Measurements from ENCODE around the gene RFLNA. TPM values are rescaled to one million over a fixed set of nuclear protein-coding genes. Genes with fewer than 3 reads are reported as not detected.
A peak's percentile ranks its signal among the peaks of the same experiment; 100 is the strongest.

The RFLNA gene
- total RNA-seq, 2 donors from 2014 or later, result 5.4 to 13.7 TPM

GRCh38 chr12:124347805-124348658 lies 53.1 kb downstream of the RFLNA start:
- Histone ChIP-seq H3K36me3 (peaks cover 16 to 71% of the 10 kb centered on the region in 2 donors), H3K27ac (no peak overlapping the region), H3K4me3 (no peak overlapping the region), H3K4me1 (replicated peaks) (peaks cover 6% of the 10 kb centered on the region), H3K9me3 (no peaks in the 10 kb centered on the region), H3K27me3 (replicated peaks; ENCODE audit: insufficient read depth) (no peaks in the 10 kb centered on the region)
- 63% methylated on average over 34 of the region's 34 CpGs for WGBS
- TF ChIP-seq POLR2A (IDR thresholded peaks at IDR 0.05), result no peak
- TF ChIP-seq CTCF (IDR thresholded peaks at IDR 0.05), result peak; percentile 15 to 60 (median 53)
- TF ChIP-seq POLR2AphosphoS5 (IDR thresholded peaks at IDR 0.05), result no peak
- DNase-seq (ENCODE audit: low spot score), result peak; percentile 33
- intact Hi-C loops (cut with DNase I), result no loop called here

GRCh38 chr12:124348659-124349380 lies 53.9 kb downstream of the RFLNA start:
- no peak for DNase-seq (ENCODE audit: low spot score)
- TF ChIP-seq POLR2A (IDR thresholded peaks at IDR 0.05), result no peak
- no peak for TF ChIP-seq CTCF (IDR thresholded peaks at IDR 0.05)
- TF ChIP-seq POLR2AphosphoS5 (IDR thresholded peaks at IDR 0.05), result no peak
- Histone ChIP-seq H3K9me3 (no peaks in the 10 kb centered on the region), H3K4me1 (replicated peaks) (peaks cover 6% of the 10 kb centered on the region), H3K27me3 (replicated peaks; ENCODE audit: insufficient read depth) (no peaks in the 10 kb centered on the region), H3K36me3 (peaks cover 16 to 67% of the 10 kb centered on the region in 2 donors), H3K27ac (no peak overlapping the region), H3K4me3 (no peak overlapping the region)
- intact Hi-C loops (cut with DNase I), result no loop called here
- 88% methylated on average over 32 of the region's 32 CpGs for WGBS

- Histone ChIP-seq H3K9me3 (no peaks in the 10 kb centered on the region), H3K27ac (no peak overlapping the region), H3K4me1 (replicated peaks) (peaks cover 6% of the 10 kb centered on the region), H3K4me3 (no peak overlapping the region), H3K36me3 (peaks cover 18 to 62% of the 10 kb centered on the region in 2 donors), H3K27me3 (replicated peaks; ENCODE audit: insufficient read depth) (no peaks in the 10 kb centered on the region)
- DNase-seq (ENCODE audit: low spot score), result no peak
- TF ChIP-seq CTCF (IDR thresholded peaks at IDR 0.05) (no peak), POLR2A (IDR thresholded peaks at IDR 0.05) (no peak)
- WGBS, result 95% methylated on average over 18 of the region's 18 CpGs
- intact Hi-C loops (cut with DNase I), result no loop called here
These were observed 55.6 kb downstream of the RFLNA start for GRCh38 chr12:124350491-124350890.

- TF ChIP-seq POLR2AphosphoS5 (IDR thresholded peaks at IDR 0.05), result no peak
- TF ChIP-seq CTCF (IDR thresholded peaks at IDR 0.05), result no peak
- no peak for TF ChIP-seq POLR2A (IDR thresholded peaks at IDR 0.05)
- no peak overlapping the region for H3K4me3 ChIP-seq
- peaks cover 6% of the 10 kb centered on the region for H3K4me1 ChIP-seq (replicated peaks)
- H3K9me3 ChIP-seq, result no peaks in the 10 kb centered on the region
- DNase-seq (ENCODE audit: low spot score), result no peak
- WGBS, result 84% methylated on average over 7 of the region's 7 CpGs
- H3K36me3 ChIP-seq, result peaks cover 12 to 58% of the 10 kb centered on the region in 2 donors
- intact Hi-C loops (cut with DNase I), result no loop called here
- H3K27me3 ChIP-seq (replicated peaks; ENCODE audit: insufficient read depth), result no peaks in the 10 kb centered on the region
- no peak overlapping the region for H3K27ac ChIP-seq
These were observed 56.5 kb downstream of the RFLNA start for GRCh38 chr12:124351422-124351821.

All from prostate gland (tissue), 2 donors.